ENCODE data around the gene CEP85L.

Gene CEP85L

DNA sequence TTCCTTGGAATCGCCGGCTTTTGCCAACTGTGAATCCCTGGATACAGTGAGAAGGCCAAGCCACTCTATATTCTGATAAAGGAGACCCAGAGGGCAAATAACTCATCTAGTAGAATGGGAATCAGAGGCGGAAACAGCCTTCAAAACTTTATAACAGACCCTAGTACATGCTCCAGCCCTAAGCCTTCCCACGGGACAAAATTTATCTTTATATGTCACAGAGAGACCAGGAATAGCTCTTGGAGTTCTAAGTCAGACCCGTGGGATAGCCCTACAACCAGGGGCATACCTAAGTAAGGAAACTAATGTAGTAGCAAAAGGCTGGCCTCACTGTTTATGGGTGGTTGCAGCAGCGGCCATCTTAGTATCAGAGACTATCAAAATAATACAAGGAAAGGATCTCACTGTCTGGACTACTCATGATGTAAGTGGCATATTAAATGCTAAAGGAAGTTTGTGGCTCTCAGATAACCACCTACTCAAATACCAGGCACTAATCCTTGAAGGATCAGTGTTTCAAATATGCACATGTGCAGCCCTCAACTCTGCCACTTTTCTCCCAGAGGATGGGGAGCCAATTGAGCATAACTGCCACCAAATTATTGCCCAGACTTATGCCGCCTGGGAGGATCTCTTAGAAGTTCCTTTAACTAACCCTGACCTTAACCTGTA is 29.5 kb downstream of the CEP85L start:
- DNase-seq (ENCODE audit: low read depth in 2 of 2) = no peak

DNA sequence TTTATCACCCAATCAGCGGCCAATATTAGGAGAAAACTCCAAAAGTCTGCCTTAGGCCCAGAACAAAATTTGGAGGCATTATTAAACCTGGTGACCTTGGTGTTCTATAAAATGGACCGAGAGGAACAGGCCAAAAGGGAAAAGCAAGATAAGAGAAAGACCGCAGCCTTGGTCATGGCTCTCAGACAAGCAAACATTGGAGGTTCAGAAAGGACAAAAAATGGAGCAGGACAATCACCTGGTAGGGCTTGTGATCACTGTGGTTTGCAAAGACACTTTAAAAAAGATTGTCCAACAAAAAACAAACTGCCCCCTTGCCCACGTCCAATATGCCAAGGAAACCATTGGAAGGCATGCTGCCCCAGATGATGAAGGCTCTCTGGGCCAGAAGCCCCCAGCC is 31.2 kb downstream of the CEP85L start:
- no peak for DNase-seq (ENCODE audit: low read depth in 2 of 2)

DNA sequence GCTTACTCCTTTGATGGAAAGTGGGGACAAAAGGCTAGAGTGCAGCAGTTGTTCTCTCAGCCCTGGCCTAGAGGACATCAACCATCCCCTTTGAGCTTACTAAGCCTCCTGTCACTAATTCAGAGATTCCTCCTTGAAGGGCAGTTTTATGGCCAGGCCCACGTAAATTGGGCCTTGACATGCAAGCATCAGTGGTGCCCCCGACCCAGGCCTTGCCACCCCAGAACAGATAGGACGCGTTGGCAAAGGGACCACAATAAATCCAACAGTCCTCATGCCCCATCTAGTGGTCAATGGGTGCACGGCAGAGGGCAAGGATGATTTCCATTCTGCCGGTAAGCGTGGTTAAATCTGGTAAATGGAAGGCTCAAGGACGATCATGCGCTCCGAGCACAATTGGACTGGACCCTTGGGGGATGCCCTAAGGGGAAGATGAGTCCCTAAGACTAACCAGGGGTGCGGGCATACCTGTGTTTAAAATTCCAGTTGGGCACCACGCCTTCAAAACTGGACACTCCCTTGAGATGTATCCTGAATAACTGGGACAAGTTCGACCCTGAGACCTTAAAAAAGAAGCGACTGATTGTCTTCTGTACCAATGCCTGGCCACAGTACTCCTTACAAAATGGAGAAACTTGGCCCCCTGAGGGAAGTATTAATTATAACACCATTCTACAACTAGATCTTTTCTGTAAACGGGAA is 32.6 kb downstream of the CEP85L start:
- DNase-seq (ENCODE audit: low read depth in 2 of 2) = no peak

DNA sequence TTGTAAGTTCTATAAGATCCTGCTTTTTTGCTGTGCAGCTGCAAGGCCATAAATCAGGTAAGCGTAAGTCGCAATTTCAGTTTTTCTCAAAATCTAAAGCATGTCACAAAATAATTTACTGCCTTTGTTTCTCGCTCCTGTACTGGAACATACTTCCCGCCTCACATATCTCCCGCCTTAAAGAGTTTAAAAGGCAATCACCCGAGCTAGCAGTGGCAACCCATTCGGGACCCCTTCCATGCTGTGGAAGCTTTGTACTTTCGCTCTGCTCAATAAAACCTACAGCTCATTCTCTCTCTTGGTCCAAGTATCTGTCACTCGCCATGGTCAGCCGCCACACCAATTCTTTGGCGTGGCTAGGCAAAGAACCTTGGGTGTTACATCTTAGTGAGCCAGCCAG is 34.0 kb downstream of the CEP85L start:
- no peak for DNase-seq (ENCODE audit: low read depth in 2 of 2)

DNA sequence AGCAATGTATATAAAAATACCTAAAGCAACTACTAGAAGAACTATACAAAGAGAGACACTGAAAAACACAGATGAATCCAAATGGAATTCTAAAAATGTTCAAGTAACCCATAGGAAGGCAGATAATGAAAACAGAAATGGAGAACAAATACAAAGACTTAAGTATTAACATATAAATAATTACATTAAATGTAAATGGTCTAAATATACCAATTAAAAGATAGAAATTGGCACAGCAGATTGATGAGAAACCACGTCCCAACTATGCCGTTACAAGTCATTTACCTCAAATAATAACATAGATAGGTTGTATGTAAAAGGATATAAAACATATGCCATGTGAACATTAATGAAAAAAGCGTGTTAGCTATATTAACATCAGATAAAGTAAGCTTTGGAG is 40.1 kb downstream of the CEP85L start:
- no peak for DNase-seq (ENCODE audit: low read depth in 2 of 2)

DNA sequence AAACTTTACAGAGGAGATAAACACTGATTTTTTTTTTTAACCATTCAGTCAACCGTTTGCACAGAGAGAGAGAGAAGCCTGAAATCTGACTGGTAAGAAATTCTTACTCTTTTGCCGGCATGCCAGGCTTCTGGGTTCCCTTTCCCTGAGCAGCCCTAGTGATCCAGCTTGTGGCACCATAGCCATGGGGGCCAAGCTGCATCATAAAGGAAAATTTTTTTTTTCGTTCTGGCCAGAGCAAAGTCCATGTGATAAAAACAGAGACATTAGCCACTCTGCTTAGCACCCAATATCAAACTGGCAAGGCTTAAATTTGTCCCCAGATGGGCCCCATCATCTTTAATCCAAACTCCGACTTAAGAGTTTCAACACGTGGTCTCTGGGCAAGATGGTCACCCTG is 44.5 kb downstream of the CEP85L start:
- DNase-seq (ENCODE audit: low read depth in 2 of 2) = no peak

DNA sequence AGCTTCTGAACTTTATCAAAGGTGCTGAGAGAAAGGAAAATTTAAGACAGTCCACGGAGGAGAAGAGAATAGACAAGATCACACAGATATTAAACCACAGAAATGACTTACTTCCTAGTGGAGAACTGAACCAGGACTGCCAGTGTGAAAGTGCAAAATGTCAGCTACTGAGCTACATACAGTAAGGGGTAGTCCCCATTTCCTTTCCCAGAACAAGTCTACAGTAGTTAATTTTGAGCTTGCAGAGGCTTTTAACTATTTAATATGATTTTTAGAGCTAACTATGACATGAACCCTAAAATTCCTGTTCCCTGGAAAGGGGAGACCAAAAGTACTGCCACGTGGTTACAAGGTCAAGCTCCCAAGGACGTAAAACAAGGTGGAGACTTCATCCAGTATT is 45.1 kb downstream of the CEP85L start:
- DNase-seq (ENCODE audit: low read depth in 2 of 2) = no peak

DNA sequence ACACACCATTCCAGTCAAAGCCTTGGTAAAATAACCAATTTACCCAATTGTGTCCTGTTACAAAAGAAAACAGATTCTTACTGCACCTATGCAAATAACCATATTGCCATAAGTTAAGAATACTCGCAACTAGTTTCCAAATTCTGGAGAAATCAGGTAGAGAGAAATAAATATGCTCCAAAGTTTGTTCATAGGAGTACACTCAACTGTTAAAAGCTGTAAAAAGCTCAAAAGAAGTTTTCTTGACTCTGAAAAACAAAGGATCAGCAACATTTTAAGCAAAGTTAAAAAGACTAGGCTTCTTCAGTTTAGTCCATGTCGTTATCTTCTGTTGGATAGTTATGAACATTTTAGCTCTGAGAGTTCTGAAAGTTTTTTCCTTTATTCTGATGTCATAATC is 48.0 kb downstream of the CEP85L start:
- DNase-seq (ENCODE audit: low read depth in 2 of 2) = no peak

DNA sequence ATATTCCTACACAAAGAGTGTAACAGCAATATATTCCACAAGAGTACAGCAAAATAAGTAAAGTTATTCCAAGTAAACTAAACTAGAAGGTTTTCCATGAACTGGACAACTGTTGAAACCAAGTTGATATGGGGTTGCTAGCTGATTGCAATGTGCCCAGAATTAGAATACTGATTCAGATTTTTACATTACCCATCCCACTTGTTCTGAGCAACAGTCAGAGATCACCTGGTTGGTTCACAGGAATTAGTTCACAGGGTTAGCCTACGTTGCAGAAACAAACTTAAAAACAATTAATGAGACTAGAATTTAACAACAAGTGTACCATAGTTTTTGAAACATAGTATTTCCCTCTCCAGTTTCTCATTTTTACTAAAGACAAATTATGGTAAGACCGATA is 49.1 kb downstream of the CEP85L start:
- DNase-seq (ENCODE audit: low read depth in 2 of 2) = no peak

DNA sequence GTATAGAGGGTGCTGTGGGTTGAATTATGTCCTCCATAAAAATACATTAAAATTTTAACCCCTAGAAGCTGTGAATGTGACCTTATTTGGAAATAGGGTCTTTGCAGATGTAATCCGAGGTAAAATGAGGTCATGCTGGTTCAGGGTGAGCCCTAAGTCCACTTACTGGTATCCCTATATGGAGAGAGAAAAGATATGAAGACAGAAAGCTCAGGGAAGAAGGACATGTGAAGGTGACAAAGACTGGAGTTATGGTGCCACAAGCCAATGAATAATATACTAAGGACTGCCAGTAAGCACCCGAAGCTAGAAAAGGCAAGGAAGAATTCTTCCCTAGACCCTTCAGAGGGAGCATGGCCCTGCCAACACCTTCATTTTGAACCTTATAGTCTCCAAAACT is 53.1 kb downstream of the CEP85L start:
- DNase-seq (ENCODE audit: low read depth in 2 of 2) = no peak

DNA sequence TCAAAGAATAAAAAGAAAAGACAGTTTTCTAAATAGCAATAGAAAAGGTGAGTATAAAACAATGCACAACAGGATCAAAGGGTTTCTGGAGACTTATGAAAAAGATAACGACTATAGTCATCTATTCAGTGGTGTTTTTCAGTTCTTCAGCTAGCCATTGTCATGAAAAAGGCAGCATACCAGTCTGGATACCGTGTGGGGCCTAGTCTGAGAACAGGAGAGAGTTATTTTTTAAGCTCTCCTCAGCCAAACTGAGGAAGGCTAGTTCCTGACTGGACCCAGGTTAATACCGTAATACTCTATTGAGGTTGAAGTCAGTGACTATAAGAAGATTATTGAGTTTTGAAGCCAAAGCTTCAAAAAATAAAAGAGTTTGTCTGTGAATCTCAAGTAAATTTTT is 53.8 kb downstream of the CEP85L start:
- DNase-seq (ENCODE audit: low read depth in 2 of 2) = no peak

DNA sequence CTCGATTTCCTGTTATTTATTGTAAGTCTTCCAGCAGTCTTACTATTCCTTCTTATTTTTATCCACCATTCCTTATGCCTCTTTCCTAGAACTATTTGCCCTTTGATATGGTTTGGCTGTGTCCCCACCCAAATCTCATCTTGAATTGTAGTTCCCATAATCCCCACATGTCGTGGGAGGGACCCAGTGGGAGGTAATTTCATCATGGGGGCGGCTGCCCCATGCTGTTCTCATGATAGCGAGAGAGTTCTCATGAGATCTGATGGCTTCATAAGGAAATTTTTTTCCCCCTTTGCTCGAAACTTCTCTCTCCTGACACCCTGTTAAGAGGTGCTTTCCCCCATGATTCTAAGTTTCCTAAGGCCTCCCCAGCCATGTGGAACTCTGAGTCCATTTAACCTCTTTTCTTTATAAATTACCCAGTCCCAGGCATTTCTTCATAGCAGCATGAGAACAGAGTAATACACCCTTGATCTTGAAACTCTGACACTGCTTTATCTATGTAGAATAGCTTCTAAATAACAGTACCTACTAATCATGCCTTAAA is 54.5 kb downstream of the CEP85L start:
- no peak for DNase-seq (ENCODE audit: low read depth in 2 of 2)

DNA sequence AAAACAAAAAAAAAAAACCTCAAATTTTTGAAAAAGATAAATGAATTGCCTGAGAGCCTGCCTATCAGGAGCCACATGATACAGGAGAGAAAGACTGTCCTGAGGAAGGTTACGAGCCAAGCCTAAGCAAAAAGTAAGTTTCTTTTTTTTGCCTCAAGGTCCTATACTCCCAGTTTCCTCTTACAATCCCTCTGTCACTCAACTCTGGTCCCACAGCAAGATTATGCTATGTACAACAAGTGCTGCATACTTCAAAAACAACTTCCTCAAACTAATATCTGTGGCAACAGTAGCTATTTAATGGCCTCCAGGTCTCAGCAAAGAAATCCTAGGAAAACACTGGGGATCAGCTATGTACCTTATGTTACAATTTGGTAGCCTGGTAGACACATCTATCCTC is 56.5 kb downstream of the CEP85L start:
- no peak for DNase-seq (ENCODE audit: low read depth in 2 of 2)

DNA sequence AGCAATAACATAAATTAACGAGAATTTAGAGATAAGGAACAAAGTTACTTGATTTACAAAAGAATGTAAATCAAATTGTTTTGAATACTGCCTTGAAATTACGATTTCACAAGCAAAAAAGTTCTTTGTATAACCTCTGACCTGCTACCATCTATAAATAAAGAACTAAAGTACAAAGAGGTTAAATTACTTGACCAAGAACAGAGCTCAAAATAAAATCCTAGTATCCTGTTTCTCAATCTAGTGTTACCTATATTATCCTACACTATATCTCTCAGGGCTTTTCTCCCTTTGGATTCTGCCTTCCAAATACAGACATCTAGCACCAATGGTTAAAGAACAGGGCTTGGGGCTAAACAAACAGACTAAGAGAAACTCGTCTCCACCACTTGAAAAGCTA is 59.5 kb downstream of the CEP85L start:
- no peak for DNase-seq (ENCODE audit: low read depth in 2 of 2)

DNA sequence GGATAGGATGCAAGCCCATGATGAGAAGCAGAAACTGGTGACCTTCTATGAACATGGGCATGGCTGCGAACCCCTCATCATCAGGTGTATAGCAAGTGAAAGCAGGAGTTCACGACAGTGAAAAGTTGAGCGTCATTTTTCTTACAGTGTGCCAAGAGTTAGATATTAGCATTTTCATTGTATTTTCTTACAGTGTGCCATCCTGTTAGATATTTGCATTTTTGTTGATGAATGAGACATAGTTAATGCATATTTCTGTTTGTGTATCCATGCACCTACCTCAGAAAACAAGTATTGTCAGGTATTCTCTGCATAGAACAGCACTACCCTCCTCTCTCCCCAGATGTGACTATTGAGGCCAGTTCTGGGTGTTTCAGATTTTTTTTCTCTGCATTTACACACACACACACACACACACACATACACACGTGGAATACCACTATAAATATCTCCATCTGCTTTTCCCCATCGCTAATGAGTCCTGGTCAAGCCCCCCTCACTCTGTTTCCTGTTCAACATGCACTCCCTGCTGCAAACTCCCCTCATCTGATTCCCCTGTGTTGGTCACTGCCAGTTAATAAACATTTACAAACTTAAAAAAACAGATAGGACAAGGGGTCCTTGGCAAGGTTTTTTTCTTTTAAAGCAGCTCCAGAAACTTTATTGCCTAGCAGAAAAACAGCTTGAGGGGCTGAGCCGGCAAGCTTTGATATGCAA is 61.6 kb downstream of the CEP85L start:
- DNase-seq (ENCODE audit: low read depth in 2 of 2) = no peak

DNA sequence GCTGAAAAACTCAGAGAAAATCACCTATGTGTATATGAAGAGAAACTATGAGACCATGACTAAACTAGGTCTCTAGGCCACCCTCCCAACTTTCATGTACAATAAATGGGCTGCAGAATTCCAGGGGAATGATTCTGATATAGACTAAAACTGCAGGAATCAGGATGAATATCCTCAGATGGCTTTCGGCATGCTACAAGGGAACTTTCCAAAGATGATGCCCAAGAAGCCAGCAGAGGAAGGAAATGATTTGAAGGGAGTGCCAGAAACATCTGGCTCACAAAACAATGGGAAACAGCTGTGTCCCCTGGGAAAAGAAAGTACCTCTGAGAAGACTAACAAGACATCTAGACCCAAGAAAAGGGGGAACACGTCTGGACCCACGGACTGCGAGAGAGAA is 62.2 kb downstream of the CEP85L start:
- no peak for DNase-seq (ENCODE audit: low read depth in 2 of 2)

DNA sequence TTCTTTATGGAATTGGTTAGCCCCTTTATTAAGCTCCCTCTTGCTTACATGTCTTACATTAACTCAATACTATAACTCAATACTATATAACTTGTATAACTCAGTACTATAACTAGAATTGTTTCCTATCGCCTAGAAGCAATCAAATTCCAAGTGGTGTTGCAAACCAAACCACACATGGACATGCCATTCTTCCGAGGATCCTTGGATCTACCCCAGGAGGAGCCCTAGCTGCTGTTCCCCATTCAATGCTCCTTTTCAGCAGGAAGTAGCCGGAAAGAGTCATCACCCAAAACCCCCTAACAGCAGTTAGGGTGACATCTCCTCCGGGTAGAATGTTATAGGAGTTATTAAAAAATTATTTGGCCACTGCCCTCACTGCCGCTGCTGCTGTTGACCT is 62.8 kb downstream of the CEP85L start:
- DNase-seq (ENCODE audit: low read depth in 2 of 2) = no peak

DNA sequence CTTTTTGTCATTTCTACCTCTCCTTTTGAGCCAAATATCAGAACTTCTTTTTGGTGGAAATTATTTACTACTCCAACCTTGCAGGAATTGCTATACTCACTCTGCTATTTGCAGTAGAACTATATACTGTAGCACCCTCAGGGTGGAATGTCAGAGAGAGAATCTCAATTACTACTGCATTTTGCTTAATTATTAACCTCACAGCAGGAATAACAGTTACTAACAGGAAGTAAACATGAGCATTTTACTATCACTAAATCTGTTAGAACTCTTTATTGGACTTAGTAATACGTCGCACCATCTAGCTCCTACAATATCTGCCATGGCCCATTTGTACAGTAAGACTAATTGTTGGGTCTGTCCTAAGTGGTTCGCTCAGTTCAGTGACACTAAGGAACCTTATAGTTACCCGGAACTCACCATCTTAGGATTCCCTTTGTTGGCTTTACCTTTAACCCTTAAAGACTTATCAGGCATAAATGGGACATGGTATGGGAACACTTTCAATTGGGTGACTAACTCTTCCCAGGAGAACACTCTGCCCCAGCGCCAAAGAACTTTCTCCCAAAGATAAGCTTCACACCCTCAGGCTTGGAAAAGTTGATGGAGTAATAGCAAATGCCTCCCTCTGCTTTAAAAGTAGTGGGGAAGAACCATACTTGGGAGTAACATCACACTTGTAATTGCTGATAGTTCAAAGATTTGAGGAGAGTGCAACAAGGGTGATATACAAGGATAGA is 64.5 kb downstream of the CEP85L start:
- DNase-seq (ENCODE audit: low read depth in 2 of 2) = no peak

DNA sequence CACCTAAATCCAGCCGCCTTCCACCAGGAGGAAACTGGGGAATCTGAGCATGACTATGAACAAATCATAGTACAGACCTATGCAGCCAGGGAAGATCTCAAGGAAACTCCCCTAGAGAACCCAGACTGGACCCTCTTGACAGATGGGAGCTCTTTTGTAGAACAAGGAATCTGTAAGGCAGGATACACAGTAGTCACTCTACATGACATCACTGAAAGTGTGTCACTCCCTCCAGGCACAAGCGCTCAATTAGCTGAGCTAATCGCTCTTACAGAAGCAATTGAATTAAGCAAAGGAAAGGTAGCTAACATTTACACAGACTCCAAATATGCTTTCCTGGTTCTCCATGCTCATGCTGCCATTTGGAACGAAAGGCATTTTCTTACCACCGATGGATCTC is 66.5 kb downstream of the CEP85L start:
- DNase-seq (ENCODE audit: low read depth in 2 of 2) = no peak

DNA sequence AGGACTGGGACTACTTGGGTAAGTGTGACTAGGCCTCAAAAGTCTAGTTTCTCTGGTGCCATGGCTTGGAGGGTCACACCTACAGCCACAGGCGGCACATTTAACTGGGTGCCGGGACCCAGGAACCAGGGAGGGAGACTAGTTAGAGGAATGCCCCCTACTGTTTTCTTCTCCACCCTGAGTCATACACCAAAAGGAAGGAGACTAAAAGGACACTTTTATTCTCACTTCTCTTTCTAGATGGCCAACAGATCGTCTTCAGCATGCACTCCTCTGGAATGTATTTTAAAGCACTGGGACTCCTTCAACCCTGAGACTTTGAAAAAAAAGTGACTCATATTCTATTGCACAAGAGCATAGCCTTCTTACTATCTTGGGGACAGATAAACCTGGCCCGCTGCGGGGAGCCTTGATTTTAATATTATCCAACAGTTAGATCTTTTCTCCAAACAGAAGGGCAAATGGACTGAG is 69.9 kb downstream of the CEP85L start:
- no peak for DNase-seq (ENCODE audit: low read depth in 2 of 2)

DNA sequence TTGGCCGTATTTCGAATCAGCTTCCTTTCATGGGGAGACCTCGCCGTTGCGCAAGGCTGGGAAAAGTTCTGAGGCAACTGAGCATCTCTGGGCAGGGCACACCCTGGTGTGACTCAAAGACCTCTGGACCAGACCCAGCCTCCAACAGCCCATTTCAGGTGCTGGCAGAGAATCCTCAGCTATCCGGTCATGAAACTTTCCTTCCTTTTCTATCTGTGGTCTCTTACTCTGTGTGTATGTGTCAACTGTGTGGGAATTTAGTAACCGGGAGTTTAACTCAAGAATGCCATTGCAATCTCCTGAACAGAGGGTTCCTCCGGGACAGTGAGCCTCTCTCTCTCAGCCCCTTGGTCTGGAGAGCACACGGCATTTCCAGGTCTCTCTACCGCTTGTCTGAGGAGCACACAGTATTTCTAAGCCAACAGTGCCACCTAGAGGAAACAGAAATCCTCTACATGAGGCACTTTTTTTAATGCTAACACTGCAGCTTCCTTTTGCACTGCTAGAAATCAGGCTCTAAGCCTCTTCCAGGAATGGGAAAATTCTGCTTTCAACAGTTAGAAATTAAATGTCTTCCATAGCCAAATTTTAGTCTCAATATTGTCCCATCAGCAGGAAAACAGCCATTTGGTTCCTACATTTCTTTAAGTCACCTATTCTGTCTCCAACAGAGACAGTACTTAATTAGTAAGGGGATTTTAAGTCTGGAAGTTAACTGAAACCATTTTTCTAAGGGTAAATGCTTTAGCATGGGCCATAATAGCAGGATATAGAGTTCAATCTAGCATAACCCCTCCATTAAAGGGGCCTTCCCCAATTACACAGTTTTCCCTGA is 70.6 kb downstream of the CEP85L start:
- no peak for DNase-seq (ENCODE audit: low read depth in 2 of 2)
